HTR-8/SVneo (cell line): ENCODE data around the gene DCBLD1.
A peak's percentile ranks its signal among the peaks of the same experiment; 100 is the strongest.

Experiments
- DNase-seq: peaks from one replicate; pipeline ENCODE4 v3.0.0; 2011; ENCODE audit warnings: low spot score, mixed read lengths; ENCODE audit not compliant: insufficient read length
- FAIRE-seq: peaks from 2 replicates; lab custom pipeline; 2011; peaks lifted over from hg19 to GRCh38; lab: Jason Lieb, UNC

DCBLD1 gene

DNA sequence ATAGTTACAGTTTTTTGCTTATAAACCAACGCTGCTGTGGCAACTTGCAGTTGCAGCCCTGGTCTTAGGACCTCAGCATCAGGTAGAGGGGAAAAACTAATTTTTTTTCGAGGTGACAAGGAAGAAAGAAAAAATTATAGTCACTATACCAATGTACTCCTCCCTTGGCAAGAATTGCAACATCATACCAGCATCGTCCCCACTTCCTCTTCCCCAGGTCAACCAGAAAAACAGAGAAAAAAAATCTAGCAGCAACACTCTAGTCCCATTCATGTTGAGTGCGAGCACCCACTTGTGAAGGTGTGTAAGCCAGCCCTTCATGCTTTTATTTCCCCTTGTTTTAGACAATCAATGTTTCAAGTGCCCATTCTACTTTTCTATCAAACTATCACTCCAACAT is 13.1 kb upstream of the DCBLD1 start:
- DNase-seq (no peak), FAIRE-seq (no peak)

DNA sequence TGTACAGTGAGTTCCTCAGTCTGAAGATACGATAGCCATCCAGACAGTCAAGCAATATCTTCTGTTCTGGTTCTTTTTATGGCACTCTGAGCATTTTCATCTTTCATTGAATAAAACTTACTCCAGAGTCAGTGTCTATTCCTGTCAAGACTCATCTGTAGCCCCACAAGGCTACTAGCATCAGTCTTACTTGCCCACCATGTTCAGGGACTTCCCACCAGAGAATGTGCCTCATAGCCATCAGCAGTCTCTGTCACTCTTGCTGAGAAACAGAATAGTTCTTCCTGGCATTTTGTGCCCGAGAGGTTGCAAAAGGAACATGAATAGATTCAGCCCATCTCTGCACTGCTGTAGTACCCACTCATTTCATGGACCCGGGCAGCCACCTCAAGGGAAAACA is 12.7 kb upstream of the DCBLD1 start:
- no peak for FAIRE-seq

DNA sequence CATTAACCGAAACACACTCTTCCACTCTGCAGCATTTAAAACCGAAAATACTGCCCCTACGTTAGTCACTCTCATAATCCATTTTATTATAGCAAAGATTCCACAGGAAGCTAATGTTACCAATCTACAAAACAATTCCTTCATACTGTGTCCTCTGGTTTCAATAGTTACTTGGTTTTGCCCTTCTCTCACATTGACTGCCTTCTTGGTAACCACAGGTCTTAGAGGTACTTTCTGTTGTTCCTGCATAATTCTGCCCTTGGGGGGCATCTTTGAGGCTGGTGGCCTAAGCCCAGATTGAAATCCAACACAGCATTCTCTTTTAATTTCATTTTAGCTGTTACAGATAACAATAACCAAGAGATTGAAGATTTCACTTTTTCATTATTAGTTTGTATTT is 9.8 kb upstream of the DCBLD1 start:
- DNase-seq, result no peak
- FAIRE-seq, result no peak

More for the DNA sequence above, 12.7 kb upstream of the DCBLD1 start:
- DNase-seq, result no peak

DNA sequence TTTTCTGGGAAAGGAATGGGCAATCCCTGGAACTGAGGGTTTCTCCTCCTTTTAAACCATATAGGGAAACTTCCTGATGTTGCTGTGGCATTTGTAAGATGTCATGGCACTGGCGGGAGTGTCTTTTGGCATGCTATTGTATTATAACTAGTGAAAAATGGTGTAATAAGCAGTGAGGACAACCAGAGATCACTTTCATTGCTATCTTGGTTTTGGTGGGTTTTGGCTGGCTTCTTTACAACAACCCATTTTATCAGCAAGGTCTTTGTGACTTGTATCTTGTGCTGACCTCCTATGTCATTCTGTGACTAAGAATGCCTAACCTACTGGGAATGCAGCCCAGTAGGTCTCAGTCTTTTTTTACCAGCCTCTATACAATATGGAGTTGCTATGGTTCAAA is 9.1 kb upstream of the DCBLD1 start:
- no peak for FAIRE-seq
- no peak for DNase-seq

DNA sequence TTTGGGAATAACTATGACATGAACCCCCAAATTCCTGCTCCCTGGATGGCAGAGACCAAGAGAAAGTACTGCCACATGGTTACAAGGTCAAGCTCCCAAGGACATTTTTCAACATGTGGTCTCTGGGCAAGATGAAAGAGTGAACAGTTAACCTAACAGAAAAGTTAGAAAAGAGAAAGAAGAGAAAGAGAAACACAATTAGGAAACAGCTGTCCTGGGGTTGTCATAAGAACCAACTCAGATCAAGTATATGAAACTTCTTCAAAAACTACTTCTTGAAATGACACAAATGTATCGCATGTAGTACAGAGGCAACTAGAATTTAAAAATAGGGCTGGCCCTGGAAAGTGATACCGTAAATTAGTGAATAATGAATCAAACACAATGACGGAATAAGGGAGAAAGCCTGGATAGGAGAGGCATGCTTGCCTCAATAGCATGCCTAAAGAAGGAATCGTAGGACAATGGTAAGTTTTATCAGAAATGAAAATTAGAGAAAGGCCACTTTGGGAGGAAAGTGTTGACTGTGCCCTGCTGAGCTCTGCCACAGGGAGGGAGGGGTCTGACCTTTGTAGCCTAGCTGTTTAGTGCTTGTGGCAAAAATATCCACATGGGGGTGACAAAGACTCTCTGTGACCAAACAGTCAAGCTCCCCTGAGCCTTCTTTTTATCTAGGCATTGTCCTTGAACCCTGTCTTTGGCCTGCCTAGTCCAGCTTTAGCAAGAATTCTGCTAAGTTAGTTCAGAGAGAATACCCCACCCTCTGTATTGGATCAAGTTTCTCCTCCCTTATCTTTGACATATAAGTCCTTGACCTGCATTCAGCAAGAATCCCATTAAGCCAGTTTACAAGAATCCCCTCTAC is 4.3 kb upstream of the DCBLD1 start:
- DNase-seq (no peak), FAIRE-seq (no peak)

DNA sequence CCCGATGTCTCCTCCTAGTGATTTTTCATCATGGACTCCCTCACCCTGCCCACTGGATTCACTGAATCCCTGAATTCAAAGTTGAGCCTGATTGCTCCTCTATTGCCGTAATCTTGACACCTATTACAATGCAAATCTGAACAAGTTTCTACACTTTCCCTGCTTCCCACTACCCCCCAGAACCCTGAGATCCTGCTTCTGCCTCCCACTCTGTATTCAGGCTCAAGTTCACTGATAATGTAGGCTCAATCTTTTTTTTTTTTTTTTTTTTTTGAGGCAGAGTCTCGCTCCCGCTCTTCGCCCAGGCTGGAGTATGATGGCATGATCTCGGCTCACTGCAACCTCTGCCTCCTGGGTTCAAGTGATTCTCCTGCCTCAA is 3.6 kb upstream of the DCBLD1 start:
- DNase-seq (no peak), FAIRE-seq (no peak)

DNA sequence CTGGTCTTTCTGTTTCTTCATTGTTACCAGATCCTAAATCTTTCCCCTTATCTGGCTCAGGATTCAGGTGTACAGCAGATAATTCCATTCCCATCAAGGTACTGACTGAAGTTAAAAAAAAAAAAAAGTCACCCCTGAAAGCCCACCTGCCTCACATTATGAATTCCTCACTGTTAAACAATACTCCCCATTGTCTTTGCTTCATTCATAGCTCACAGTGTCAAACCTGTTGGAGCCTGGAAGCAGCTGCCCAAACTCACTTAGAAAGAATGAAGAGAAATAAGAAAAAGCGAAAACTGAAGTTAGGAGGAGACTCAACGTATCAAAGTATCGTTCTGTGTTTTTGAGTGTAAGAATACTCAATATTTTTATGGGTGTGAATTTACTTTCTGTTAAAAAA is 1.8 kb upstream of the DCBLD1 start:
- DNase-seq (no peak), FAIRE-seq (no peak)

DNA sequence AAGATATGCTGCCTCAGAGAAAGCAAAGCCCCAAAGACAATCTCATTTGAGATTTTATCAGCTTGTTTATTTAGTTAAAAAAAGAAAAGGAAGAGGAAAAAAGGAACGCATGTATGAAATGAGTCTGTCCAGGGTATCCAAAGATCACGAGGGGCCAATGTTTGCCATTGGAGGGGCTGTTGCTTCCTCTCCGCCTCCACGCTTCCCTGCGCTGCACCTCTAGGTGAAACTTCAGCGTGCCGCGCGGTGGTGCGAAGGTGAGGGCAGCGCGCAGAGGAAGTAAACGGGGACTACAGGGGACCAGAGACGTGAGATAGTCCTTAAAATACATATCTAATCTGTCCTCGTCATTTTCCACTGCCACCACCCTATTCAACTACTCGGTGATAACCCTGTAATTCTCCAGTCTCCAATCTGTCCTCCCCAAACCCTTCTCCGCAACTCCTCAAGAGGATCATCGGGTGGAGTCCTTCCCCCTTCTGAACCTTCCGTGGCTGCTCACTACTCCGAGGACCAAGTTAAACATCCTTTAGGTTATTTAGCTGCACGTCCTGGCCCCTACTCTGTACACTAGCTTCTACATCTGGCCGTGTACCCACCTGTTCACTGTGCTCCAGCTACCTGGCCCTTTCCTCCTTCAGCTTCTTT is 1.1 kb upstream of the DCBLD1 start:
- DNase-seq (no peak), FAIRE-seq (no peak)

DNA sequence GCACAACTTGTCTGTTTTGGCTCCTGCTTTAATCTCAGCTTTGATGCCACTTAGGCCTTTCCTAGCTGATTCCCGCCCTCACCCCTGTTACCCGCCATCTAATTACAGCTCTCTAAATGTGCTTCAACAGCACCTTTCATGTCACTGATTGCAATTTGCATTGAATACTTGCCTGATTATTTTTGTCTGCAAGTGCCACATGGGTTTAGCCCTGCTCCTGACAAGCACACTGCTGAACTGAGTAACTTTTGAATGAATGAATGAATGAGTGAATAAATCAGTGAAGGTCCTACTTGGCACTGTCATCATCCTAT is 591 bp upstream of the DCBLD1 start:
- no peak for FAIRE-seq
- no peak for DNase-seq

DNA sequence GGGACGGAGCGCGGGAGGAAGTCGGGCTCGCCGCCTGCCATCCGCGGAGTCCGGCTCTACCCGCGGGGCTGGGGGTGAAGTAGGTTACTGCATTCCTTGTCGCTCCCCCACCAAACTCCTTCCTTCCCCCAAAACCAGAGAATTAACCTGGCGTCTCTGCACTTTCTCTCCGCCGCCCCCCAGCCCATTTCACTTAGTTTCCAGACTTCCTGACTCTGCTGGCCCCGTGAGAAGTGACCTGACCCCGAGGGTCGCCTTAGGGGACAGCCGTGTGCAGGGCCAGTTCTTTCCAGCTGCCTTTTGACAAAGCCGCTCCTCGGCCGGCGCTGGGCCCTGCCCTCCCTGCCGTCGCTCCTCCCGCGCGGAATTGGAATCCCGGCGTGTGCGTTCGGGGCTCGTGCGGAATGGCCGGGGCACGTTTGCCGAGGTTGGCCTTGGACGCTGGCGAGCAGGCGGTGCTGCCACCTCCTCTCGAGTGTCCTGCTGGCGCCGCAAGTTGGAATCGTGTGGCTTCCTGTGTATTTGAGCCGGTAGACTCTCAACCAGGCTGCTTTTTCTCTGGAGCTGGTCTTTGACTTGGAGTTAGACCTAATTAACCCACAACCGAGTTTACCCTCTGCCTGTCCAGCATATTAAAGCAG is 650 bp downstream of the DCBLD1 start:
- no peak for FAIRE-seq

DNA sequence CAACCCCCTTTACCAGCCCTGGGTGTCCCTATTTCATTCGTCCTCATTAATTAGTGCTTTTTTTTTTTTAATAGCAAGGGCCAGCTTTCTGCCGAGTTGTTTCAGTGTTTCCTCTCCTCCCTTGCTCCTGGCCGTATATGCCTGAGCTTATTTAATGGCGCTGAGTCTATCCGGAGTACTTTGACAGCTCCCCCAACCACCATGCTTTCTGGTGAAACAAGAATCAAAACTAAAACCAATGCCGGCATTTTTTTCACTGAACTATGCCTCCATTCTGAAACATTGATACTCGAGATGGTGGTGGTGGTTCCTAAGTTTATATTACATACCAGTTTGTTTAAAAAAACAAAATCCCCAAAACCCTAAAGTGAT is 1.2 kb downstream of the DCBLD1 start:
- DNase-seq (peak; percentile 45), FAIRE-seq (no peak)

More for the DNA sequence above, 650 bp downstream of the DCBLD1 start:
- peak; percentile 32 for DNase-seq

DNA sequence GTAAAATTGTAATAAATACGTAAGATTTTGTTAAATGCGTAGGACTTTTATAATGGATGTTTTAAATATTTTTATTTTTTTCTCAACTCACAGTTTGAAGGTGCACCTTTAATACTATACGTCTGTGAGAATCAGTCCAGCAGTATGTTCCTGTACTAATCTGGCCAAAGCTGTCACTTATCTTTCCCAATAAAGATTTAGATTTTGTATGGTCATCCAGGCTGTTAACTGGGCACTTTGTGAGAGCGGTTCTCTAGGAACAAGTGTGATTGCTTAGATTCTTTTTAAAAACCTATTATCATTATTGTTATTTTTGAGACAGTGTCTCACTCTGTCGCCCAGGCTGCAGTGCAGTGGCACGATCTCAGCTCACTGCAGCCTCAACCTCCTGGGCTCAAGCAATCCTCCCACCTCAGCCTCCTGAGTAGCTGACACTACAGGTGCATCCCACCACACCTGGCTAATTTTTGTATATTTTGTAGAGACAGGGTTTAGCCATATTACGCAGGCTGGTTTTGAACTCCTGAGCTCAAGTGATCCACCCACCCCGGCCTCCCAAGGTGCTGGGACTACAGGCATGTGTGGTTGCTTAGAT is 1.7 kb downstream of the DCBLD1 start:
- no peak for FAIRE-seq
- DNase-seq, result no peak

DNA sequence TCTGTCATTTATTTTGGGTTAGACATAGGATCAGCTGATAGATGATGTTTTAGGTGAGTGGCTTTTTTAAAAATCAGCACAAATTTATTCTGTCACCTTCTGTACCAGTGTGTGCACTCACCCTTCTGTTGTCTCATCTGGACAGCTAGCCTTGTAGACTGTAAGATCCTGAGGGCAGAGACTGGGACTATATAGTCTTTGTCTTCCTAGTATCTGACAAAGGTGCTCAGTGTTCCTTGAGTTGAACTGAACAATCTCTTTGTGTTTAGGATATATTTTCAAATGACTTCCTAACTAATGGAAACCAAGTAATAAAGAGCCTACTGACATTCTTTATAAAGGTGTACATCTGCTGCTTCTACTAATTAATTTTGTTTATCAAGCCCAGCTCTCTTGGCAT is 3.0 kb downstream of the DCBLD1 start:
- DNase-seq (no peak), FAIRE-seq (no peak)

DNA sequence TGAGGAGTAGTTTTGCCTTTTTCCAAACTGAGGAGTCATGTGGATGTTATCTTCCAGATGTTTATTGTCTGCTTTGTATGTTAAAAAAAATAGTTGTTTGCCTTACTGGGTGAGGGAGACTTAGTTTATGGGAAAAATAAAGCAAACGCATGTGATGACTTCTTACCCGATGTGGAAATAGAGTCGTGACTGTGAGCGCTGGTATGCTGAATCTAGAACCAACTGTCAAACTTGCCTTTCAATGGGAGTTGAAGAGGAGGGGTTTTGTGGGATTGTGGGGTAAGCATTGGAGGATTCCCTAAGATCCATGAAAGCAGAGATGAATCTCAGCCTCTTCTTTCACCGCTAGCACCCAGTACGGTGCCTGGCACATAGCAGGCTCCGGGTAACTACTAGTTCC is 5.3 kb downstream of the DCBLD1 start:
- DNase-seq (no peak), FAIRE-seq (no peak)

DNA sequence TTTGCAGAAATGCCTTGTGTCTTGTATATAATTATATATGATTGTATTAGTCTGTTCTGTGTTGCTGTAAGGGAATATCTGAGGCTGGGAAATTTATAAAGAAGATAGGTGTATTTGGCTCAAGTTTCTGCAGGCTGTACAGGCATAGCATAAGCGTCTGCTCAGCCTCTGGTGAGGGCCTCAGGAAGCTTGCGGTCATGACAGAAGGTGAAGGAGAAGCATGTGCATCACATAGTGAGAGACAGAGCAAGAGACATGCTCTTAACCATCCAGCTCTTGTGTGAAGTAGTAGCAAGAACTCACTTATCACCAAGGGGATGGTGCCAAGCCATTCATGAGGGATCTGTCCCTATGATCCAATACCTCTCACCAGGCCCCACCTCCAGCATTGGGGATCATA is 6.5 kb downstream of the DCBLD1 start:
- no peak for FAIRE-seq
- no peak for DNase-seq

DNA sequence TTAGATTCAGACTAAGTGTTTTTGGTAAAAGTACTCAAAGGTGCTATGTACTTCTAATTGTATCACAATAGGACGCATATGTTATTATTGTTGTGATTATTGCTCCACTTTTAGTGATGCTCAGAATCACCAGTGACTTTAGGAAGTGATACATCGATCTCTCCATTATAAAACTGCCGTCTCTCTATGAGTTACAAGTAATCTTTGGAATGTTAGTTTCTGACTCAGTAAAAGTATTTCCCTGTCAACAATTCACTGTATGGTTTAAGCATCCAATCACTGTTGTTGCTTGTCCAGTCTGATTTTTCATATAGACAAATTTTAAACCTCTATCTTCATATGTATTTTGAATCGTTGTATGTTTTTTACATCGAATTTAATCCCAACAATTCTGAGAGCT is 9.4 kb downstream of the DCBLD1 start:
- FAIRE-seq (no peak), DNase-seq (peak; percentile 41)

DNA sequence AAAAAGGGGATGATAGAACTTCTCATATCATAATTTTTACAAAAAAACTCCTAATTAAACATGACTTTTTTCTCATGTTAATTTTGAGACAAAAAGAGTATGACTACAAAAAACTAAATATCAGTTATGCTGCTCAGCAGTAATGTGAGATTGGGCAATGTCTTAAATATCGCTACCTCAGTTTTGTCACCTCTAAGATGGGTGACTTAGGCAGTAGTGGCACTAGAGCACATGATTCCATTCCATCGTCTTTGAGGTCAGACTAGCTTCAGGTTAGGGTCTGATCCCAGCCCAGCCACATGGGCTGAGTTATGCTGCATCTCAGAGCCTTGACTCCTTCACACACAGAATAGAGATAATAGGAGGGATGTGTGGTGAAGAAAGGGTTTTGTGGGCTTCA is 11.0 kb downstream of the DCBLD1 start:
- FAIRE-seq (no peak), DNase-seq (no peak)

DNA sequence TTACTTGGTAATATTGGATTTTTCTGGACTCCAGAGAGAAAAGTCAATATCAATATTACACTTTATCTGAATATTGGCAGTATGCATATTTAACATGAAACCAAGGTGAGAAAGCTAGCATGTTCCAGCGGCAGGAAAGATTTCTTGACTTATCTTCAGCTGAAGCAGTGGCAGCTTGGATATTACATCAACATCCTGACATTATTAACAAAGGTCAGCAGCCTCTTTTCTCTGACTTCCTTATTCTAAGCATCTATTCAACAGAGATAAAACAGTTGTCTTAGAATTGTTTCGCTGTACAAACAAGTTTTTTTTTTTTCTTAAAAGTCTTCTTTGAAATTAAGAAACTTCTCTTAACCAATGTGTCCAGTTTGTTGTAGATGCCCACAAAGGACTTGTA is 11.8 kb downstream of the DCBLD1 start:
- peak; percentile 63 for FAIRE-seq
- no peak for DNase-seq

DNA sequence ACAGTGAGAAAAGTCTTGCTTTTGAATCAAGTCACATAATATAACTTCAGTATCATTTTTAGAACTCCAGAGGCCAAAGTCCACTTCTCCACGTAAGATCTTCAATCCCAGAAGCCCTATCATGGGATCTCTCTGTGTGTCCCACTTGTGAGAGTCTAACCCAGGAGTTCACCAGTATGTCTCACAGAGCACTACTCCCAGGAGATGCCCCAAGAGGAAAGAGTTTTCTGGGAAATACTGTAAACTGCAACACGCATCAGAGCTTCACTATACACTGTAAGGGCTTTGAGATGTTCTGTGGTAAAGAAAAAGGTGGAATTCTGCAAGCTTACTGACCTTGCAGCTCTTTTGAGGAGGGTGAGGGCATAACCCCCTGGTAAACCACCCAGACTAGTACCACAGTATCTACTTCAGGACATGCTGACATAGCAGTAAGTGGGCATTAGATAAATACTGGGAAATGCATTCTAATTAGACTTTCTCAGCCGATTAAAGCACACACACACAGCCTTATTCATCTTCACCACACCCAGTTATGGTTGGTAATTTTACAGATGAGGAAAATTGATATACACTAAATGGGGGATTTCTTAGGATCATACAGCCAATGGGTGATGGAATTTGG is 12.3 kb downstream of the DCBLD1 start:
- DNase-seq (no peak), FAIRE-seq (no peak)

DNA sequence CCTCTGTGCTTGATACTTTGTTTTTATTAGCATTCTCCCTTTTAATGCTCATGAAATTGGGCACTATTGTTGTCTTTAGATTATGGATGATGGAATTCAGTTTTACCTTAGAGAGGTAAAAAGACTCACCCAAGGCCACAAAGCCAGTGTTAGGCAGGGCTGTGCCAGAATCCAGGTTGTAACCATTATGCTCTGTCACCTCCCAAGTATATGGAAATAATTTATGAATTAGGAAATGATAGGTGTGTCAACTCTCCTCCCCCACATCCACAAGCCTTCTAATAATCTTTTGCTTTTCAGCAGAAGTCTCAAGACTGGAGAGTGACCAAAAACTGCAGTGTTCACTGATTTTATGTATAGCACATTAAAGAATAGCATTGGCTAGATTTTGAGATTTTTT is 13.0 kb downstream of the DCBLD1 start:
- FAIRE-seq, result no peak
- DNase-seq, result no peak

DNA sequence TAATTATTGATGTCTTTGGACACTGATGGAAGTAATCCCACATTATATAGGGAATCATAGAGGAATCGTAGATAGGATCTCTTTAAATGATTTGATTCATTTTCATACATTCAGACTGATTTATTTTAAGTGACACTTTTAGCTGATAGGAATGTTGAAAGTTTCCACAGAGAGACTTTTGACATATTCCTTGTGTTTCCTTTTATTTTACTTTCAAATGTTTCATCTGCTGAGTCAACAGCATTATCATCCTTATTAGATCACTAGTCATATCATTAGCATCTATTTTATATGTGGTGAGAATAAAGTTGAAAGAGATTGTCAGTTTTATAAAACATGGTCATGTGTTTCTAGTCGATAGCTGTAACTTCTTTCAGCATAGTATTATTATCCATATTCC is 13.4 kb downstream of the DCBLD1 start:
- no peak for FAIRE-seq
- no peak for DNase-seq
